COLO668 (cell line): Measurements from ENCODE around the gene CYP2E1.
"Not testable (repeated sequence)": the region's sequence is repeated elsewhere in the genome, so short reads cannot be mapped to it uniquely, and the experiment has no call there.

Experiments
- DNase-seq: peaks from one replicate; lab custom pipeline; 2025; ENCODE audit not compliant: unreplicated experiment; lab: John Stamatoyannopoulos, UW

CYP2E1 gene

DNA sequence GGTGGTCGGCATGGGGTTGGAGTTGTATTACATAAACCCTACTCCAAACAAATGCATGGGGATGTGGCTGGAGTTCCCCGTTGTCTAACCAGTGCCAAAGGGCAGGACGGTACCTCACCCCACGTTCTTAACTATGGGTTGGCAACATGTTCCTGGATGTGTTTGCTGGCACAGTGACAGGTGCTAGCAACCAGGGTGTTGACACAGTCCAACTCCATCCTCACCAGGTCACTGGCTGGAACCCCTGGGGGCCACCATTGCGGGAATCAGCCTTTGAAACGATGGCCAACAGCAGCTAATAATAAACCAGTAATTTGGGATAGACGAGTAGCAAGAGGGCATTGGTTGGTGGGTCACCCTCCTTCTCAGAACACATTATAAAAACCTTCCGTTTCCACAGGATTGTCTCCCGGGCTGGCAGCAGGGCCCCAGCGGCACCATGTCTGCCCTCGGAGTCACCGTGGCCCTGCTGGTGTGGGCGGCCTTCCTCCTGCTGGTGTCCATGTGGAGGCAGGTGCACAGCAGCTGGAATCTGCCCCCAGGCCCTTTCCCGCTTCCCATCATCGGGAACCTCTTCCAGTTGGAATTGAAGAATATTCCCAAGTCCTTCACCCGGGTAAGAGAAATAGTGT is at the start of gene CYP2E1:
Gene CYP2E1, plus strand, starts transcription at position 407 of the 632 bp plus-strand sequence. Its CDS starts 33 bp downstream, at position 440.
- DNase-seq: no peak

DNA sequence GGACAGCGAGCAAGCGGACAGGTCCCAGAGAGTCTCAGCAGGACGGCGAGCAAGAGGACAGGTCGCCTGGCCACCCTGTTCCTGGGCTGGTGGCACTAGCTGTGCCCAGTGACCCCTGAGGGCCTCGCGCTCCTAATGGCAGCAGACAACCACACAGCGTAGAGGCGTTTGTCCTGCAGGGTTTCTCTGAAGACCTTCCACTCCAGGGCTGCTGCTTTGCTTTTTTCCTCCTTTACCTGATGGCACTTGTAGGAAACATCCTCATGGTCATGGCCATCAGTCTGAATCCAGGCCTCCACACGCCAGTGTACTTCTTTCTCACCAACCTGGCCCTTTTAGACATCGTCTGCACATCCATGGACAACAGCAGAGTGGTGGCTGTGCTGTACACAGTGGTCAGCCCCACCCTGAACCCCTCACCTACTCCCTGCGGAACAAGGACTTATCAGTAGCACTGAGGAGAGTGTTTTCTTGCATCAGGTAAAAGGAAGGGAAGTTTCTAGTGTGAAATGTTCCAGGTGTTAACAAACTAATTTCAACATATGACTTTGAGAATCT is 46.0 kb upstream of the CYP2E1 start:
- DNase-seq: no peak

DNA sequence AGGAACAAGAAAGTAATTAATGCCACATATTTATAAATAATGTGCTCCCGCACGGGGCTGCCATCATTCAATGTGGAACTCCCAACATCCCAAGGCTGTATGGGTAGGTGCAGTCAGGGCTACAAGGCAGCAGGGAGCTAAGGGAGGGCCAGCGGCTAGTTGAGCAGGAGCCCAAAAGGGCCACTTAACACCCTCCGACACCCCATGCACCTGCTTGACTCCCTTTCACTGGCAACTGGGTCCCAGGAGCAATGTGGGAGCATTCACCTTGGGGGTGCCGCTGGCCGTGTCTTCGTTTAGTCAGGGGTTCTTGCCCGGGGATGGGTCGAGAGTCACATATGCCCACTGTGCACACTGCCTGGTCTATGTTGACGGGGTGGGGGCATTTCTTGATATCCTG is 45.5 kb upstream of the CYP2E1 start:
- DNase-seq: no peak

DNA sequence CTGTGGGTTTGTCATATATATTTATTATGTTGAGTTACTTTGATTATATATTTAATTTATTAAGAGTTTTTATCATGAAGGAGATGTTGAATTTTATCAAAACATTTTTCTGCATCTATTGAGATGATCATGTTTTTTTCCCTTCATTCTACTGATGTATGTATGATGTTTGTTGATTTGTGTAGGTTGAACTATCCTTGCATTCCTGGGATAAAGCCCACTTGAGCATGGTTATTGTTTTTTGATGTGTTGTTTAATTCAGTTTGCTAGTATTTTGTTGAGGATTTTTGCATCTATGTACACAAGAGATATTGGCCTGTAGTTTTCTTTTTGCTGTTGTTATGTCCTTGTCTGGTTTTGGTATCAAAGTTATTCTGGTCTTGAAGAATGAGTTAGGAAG is 42.3 kb upstream of the CYP2E1 start:
- no peak for DNase-seq

DNA sequence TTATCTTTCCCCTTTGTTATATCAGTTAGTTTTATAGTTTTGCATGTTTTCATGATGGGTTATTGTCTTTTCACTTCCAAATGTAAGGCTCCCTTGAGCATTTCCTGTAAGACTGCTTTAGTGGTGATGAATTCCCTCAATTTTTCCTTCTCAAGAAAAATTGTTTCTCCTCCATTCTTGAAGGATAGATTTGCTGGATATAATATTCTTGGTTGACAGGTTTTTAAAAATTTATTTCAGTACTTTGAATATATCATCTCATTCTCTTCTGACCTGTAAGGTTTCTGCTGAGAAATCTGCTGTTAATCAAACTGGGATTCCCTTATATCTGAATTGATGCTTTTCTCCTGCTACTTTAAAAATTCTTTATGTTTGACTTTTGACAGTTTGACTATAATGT is 40.1 kb upstream of the CYP2E1 start:
- no peak for DNase-seq

DNA sequence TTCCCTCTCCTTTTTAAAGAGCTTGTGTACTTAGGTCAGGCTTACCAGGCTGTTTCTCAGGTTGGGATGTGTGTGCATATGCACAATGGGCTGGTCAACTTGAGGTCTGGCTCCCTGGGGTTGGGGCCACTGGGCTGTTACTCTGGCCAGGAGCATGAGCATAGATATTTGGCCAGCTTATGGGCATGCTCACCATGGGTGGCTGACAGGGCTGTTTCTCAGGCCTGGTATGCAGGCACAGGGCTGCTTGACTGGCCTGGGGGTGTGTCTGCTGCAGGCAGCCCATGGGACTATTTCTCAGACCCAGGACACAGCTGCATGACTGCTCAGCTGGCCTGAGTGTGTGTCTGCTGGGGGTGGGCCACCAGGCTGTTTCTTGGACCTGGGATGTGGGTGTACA is 38.8 kb upstream of the CYP2E1 start:
- DNase-seq: no peak

DNA sequence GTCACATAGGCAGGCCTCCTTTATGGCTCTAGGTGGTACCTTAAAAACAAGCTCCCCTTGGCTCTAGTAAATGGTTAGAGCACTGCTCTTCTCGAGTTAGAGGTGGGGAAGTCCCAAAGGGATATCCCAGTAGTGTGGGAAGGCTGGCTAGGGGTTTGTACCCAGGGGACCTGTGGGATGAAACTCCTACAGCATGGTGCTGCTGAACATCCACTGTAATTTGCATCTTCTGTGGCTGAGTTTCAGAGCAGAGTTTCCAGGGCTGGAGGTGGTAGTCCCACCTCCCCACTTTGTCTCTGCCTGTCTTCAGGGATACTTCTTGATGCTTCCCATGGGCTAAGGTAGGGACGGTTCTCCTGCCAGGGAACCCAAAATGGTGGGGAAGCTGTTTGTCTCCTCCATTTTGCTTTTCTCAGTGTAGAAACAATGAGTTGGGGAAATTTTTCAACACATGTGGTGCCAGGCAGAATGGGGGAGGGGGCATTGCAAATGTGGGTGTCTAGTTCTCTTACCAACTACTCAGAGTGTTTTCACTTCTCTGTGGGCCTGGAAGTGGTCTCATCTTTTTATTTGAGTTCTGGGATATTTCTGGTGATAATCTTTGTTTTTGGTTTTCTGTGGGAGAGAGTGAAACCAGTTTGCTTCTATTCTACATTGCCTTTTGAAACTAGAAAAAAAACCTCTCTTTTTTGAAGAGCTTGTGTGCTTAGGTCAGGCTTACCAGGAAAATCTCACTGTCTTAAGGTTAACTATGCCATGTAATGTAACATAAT is 37.2 kb upstream of the CYP2E1 start:
- no peak for DNase-seq

DNA sequence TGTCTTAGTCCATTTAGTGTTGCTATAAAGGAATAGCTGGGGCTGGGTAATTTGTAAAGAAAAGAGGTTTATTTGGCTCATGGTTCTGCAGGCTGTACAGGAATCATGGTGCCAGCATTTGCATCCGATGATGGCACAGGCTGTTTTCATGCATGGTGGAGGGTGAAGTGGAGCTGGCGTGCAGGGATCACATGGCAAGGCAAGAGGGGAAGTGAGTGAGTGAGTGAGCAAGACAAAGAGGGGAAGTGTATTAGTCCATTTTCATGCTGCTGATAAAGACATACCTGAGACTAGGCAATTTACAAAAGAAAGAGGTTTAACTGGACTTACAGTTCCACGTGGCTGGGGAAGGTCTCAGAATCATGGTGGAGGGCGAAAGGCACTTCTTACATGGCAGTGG is 33.6 kb upstream of the CYP2E1 start:
- DNase-seq: not testable (repeated sequence)

DNA sequence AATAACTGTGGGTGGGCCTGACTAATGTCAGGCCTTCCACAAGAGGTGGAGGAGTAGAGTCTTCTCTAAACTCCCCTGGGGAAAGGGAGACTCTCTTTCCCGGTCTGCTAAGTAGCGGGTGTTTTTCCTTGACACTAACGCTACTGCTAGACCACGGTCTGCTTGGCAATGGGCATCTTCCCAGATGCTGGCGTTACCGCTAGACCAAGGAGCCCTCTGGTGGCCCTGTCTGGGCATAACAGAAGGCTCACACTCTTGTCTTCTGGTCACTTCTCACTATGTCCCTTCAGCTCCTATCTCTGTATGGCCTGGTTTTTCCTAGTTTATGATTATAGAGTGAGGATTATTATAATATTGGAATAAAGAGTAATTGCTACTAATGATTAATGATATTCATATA is 29.8 kb upstream of the CYP2E1 start:
- DNase-seq: not testable (repeated sequence)

DNA sequence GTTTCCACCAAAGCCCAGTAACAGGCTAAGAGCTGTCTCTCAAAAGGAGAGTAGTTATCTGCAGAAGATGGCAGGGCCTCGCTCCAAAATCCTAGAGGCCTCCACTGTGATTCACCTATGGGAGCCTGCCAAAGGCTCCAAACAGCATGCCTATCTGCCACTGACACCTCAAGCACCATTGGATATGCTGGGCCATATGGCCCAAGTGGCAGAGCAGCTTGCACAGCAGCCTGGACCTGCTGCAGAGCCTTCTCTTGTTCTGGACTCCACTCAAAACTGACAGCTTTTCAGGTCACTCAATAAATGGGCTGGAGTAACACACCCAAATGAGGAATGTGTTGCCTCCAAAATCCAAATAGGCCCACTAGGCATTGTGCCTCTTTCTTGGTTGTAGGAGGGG is 28.0 kb upstream of the CYP2E1 start:
- not testable (repeated sequence) for DNase-seq

DNA sequence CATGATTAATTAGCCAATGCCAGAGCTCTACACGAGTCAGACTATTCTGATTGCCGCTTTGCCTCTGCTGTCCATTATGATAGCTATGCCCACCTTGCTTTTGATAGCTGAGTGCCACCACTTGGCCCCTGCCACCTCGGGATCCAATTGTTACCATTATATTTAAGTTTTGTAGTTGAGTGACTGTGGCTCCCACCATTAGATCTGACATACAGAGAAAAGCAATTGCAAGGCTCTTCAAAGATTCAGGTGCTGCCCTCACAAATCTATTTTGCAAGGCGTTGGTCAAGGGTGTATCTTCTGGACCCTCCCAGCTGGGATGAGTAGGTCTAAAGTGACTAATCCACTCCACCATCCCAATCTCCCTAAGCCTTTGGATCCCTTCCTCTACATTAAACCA is 26.3 kb upstream of the CYP2E1 start:
- not testable (repeated sequence) for DNase-seq

DNA sequence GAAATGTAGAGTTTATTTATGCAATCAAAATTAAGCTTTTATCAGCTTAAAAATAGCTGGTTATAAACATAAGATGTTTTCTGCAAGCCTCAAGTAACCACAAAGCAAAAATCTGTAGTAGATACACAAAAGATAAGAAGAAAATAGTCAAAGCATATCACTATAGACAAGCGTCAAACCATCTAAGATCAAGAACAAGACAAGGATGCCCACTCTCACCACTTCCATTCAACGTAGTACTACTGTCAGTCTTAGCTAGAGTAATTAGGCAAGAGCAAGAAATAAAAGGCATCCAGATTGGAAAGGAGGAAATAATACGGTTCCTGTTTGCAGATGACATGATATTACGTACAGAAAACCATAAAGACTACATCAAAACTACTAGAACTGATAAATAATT is 17.5 kb upstream of the CYP2E1 start:
- no peak for DNase-seq

DNA sequence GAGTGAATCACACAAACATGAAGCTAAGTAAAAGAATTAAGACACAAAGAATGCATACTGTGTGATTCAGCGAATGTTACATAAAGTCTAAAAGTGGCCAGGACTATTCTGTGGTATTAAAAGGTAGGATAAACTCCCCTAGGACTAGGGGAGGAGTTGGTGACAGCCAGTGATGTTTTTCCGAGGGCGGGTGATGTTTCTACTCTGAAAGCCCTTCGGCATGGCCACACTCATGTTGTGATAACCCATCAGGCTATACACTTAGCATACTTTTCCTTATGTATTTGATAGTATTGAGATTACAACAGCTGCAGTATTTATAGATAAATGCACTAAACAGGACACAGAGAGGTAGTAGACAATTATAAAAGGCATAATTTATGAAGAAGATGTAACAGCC is 15.8 kb upstream of the CYP2E1 start:
- DNase-seq: no peak

DNA sequence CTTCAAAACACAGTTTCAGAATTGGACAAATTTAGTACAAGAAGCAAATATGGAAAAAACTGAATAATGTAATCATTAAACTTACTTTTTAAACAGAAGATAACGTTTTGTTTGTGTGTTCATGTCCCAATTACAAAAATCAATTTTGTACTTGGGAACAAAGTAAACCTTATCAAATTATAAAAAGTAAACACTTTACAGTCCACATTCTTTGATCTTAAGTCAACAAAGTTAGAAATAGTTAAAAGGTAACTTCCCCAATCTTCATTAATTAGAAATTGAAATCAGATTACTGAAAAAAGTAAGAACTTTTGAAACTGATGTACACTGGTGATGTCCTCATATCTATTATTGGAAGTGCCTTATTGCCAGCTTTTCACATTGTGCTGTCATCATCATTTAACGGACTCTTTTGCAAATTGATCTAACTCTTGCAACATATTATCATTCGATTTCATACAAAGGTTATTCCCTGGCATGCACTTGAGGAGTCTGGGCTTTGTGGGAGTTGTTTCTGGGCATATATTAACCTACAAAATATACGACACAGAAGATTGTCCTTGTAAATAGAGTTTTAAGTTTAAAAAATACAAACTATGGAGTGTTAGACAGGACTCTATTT is 15.1 kb upstream of the CYP2E1 start:
- DNase-seq: no peak

DNA sequence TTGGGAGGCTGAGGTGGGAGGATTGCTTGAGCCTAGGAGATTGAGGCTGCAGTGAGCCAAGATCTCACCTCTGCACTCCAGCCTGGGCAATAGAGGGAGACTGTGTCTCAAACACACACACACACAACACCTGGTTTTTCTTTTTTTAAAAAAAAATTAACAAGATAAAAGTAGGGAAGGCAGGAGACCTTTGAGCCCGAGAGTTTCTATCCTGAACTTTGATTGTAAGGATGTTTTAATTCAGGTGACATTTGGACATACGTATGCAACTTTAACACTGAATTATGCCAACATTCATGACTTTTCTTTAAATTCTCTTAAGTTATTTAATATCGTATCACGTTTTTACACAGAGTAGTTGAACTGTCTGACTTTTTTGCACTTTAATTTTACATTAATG is 11.7 kb upstream of the CYP2E1 start:
- no peak for DNase-seq

DNA sequence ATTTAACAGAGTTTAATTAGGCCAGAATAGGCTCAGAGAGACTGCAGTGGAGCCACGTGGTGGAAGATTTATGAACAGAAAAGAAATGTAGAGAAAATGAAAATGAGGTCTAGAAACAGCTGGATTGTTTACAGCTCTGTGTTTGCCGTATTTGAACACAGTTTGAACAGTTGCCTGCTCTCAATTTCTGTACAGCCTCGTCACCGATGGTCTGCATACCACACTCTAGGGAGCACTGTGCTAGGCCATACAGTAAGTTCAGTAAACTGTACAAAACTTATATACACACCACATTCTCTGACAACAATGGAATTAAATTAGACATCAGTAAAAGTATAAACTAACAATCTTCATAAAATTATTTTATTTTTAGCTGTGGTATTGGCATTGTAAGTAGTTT is 11.1 kb upstream of the CYP2E1 start:
- DNase-seq: no peak

DNA sequence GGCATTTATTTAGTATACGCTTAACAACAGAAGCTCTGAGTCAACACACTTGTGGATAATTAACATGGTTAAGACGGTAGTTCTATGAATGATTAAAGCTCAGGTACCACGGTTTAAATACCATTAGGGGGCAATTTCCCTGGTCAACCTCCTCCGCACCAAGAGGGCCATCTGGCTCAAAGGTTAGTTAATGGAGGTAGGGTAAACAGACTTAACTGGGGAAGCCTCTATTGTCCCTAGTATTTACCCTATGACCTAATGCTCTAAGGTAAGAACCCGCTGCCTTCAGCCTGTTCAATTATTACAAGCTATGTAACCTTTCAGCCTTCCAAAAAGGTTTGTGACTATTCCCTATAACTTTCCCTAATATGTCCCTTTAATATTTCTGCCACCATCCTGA is 8.6 kb upstream of the CYP2E1 start:
- DNase-seq: peak; percentile 63

DNA sequence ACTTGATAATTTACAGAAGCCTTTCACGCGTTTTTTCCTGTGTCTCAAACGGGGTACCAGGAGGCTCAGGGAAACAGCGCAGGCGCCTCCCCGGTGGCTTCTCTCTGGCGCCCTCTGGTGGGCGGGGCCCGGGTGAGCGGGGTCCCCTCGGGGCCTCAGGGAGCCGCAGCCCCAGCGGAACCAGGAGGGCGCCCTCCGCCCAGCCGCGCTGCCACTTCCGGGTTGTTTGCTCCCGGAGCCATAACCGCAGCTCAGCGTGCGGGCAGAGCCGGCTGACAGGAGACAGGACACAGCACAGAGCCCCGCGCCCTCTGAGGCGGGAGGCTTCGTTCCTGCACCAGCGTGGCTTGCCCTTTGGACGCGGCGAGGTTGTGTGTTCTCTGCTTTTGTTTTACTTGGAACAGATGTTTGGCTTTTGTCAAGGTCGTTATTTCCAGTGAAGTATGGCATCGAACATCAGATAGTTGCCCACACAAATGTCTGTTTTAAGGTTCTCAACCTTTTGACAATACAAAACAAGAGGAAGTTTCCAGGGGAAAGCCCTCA is 6.9 kb upstream of the CYP2E1 start:
- peak; percentile 76 for DNase-seq

DNA sequence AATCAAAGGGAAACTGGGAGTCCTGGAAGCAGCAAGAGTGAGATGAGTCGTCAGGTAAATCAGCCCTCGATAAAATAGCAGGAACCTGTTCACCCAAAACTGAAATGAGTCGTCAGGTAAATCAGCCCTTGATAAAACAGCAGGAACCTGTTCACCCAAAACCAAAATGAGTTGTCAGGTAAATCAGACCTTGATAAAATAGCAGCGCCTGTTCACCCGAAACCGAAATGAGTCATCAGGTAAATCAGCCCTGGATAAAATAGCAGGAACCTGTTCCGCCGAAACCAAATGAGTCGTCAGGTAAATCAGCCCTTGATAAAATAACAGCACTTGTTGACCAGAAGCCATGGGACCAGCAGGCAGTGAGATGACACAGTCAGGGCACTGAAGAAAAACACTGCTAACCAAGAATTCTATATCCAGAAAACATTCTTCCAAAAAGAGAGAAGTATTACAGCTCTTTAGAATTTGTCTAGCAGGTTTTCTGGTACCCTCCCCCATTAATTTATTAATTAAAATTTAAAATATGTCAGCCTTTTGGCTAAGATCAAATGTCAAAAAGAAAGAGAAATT is 3.4 kb upstream of the CYP2E1 start:
- no peak for DNase-seq

DNA sequence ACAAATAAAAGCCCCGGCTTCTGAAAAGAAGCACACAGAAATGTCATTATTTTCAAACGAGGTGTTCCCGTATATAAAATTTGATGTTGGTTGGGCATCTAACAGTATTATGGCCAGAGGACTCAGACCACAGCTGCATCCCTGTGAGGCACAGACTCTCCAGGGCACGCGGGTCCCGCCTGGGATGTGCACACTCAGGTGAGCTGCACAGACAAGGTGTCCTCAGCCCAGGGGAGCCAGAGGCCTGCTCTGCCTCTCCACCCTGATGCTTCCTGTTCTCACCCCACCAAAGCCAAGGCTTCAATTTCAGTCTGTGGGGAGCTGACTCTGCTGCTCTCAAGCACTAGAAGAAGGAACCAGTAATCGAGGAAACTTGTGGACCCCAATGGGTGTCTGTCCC is 1.7 kb upstream of the CYP2E1 start:
- no peak for DNase-seq

DNA sequence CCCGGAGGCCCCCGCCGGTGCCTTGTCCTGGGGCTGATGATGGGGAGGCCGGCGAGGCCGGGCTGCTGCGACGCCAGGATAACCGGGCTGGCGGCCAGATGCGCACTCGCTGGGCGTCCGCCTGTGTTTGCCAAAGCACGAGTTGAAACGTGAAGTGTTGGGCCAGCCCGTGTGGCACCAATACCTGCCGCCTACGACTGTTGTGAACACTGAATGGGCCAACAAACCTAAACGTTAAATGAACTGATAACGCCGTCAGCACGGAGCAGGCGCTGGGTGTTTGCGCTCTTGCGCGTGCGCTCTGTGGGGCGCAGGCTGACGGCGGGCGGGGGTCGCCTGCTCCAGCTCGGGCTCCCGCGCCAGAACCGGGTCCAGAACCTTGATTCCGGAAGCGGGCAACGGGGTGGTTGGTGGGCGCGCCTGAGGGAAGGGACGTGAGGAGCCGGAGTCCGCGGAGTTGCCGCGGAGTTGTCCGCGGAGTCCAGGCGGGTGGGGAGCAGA is 658 bp downstream of the CYP2E1 start:
- DNase-seq: no peak
